HEK293T (cell line): Measurements from ENCODE around the gene THOC7.

Experiments used
- CTCF ChIA-PET: fragments of 350-600 bp; formaldehyde crosslinking; extraction: SDS; loops from one replicate; lab custom pipeline; 2021; ENCODE audit warnings: antibody characterized with exemption, inconsistent platforms; lab: Yijun Ruan, JAX
- POLR2A ChIA-PET: fragments of 350-600 bp; formaldehyde crosslinking; extraction: SDS; loops from one replicate; lab custom pipeline; 2020; ENCODE audit warnings: antibody characterized with exemption, inconsistent platforms; lab: Yijun Ruan, JAX
- DNase-seq: peaks from one replicate; pipeline ENCODE4 v3.0.0; 2012; ENCODE audit warnings: mixed read lengths; ENCODE audit errors: extremely low spot score
- ARNT ChIP-seq: fragments of 450-650 bp; IDR thresholded peaks from 2 replicates; pipeline ENCODE4 v1.6.1; 2017; ENCODE audit warnings: mild to moderate bottlenecking
- BHLHE40 ChIP-seq: fragments of 450-650 bp; IDR thresholded peaks from 2 replicates; pipeline ENCODE4 v1.6.1; 2016; ENCODE audit warnings: mild to moderate bottlenecking, moderate library complexity, borderline replicate concordance
- CTBP1 ChIP-seq: fragments of 450-650 bp; IDR thresholded peaks from 2 replicates; pipeline ENCODE4 v1.6.1; 2016; ENCODE audit warnings: borderline replicate concordance
- ELF4 ChIP-seq: fragments of 450-650 bp; IDR thresholded peaks from 2 replicates; pipeline ENCODE4 v1.6.1; 2017; ENCODE audit warnings: antibody characterized with exemption
- FOXA1 ChIP-seq: fragments of 450-650 bp; IDR thresholded peaks from 2 replicates; pipeline ENCODE4 v1.6.1; 2016; ENCODE audit warnings: mild to moderate bottlenecking
- FOXK2 ChIP-seq: fragments of 450-650 bp; IDR thresholded peaks from 2 replicates; pipeline ENCODE4 v1.6.1; 2016; ENCODE audit warnings: mild to moderate bottlenecking
- FOXM1 ChIP-seq: fragments of 450-650 bp; IDR thresholded peaks from 2 replicates; pipeline ENCODE4 v1.6.1; 2017; ENCODE audit warnings: mild to moderate bottlenecking, borderline replicate concordance
- HDGF ChIP-seq: fragments of 450-650 bp; IDR thresholded peaks from 2 replicates; pipeline ENCODE4 v1.6.1; 2017; ENCODE audit warnings: antibody characterized with exemption, borderline replicate concordance
- L3MBTL2 ChIP-seq: fragments of 450-650 bp; conservative IDR thresholded peaks from 2 replicates; pipeline ENCODE4 v1.6.1; 2016; ENCODE audit warnings: mild to moderate bottlenecking
- LEF1 ChIP-seq: fragments of 450-650 bp; IDR thresholded peaks from 2 replicates; pipeline ENCODE4 v1.6.1; 2017; ENCODE audit warnings: mild to moderate bottlenecking, borderline replicate concordance
- NFRKB ChIP-seq: fragments of 450-650 bp; IDR thresholded peaks from 2 replicates; pipeline ENCODE4 v1.6.1; 2016; ENCODE audit warnings: mild to moderate bottlenecking, moderate library complexity
- PKNOX1 ChIP-seq: fragments of 450-650 bp; IDR thresholded peaks from 2 replicates; pipeline ENCODE4 v1.6.1; 2016
- SP1 ChIP-seq: fragments of 450-650 bp; IDR thresholded peaks from 2 replicates; pipeline ENCODE4 v1.6.1; 2017
- SUZ12 ChIP-seq: fragments of 450-650 bp; IDR thresholded peaks from 2 replicates; pipeline ENCODE4 v1.6.1; 2016; ENCODE audit warnings: mild to moderate bottlenecking
- TARDBP ChIP-seq: fragments of 450-650 bp; IDR thresholded peaks from 2 replicates; pipeline ENCODE4 v1.6.1; 2016
- ZNF384 ChIP-seq: fragments of 450-650 bp; IDR thresholded peaks from 2 replicates; pipeline ENCODE4 v1.6.1; 2016

Gene THOC7

GRCh38 chr3:63855333-63855940 is 8.2 kb downstream of the THOC7 start:
- DNase-seq = no peak
- CTCF ChIA-PET = no interaction called here
- POLR2A ChIA-PET = no interaction called here
- no peak for TF ChIP-seq L3MBTL2
- TF ChIP-seq LEF1 = no peak

- DNase-seq = no peak
- ChIA-PET CTCF (no interaction called here), POLR2A (no interaction called here)
- no peak for TF ChIP-seq CTBP1
- no peak for TF ChIP-seq ZNF384
- TF ChIP-seq PKNOX1 = no peak
- no peak for TF ChIP-seq SP1
- TF ChIP-seq FOXK2 = no peak
- no peak for TF ChIP-seq SUZ12
- TF ChIP-seq FOXM1 = no peak
- TF ChIP-seq NFRKB = no peak
- TF ChIP-seq FOXA1 = no peak
- TF ChIP-seq HDGF = no peak
- no peak for TF ChIP-seq ARNT
- TF ChIP-seq LEF1 = no peak
- no peak for TF ChIP-seq ELF4
- no peak for TF ChIP-seq BHLHE40
- TF ChIP-seq TARDBP = no peak
- no peak for TF ChIP-seq L3MBTL2
These were observed 10.5 kb downstream of the THOC7 start for GRCh38 chr3:63853106-63853505.

GRCh38 chr3:63851287-63851686 is 12.3 kb downstream of the THOC7 start:
- no peak for TF ChIP-seq HDGF
- TF ChIP-seq CTBP1 = no peak
- TF ChIP-seq ARNT = no peak
- no peak for TF ChIP-seq PKNOX1
- TF ChIP-seq L3MBTL2 = no peak
- TF ChIP-seq FOXA1 = no peak
- no peak for TF ChIP-seq LEF1
- no peak for TF ChIP-seq ZNF384
- no peak for TF ChIP-seq SUZ12
- no peak for TF ChIP-seq SP1
- TF ChIP-seq FOXK2 = no peak
- TF ChIP-seq NFRKB = no peak
- TF ChIP-seq BHLHE40 = no peak
- no peak for TF ChIP-seq ELF4
- TF ChIP-seq FOXM1 = no peak
- no peak for TF ChIP-seq TARDBP
- POLR2A ChIA-PET = no interaction called here
- CTCF ChIA-PET = no interaction called here
- DNase-seq = no peak

- ChIA-PET CTCF (no interaction called here), POLR2A (no interaction called here)
- no peak for DNase-seq
- TF ChIP-seq SUZ12 (no peak), HDGF (no peak), CTBP1 (no peak), FOXM1 (no peak), NFRKB (no peak), PKNOX1 (no peak), FOXA1 (no peak), LEF1 (no peak), ZNF384 (no peak), FOXK2 (no peak), L3MBTL2 (no peak)
These were observed 14.4 kb downstream of the THOC7 start for GRCh38 chr3:63849175-63849574.

GRCh38 chr3:63847718-63848450 is 15.7 kb downstream of the THOC7 start:
- ChIA-PET POLR2A (interaction anchor here (0.7 kb wide), 1 partner anchor 16 kb away, joined by 3 read pairs; the partner anchor contains the start of genes ATXN7 and THOC7), CTCF (no interaction called here)
- no peak for DNase-seq
- TF ChIP-seq SP1 (no peak), SUZ12 (no peak), FOXK2 (no peak)

- DNase-seq = no peak
- no peak for TF ChIP-seq PKNOX1
- TF ChIP-seq ELF4 = no peak
- no peak for TF ChIP-seq L3MBTL2
- TF ChIP-seq BHLHE40 = no peak
- TF ChIP-seq CTBP1 = no peak
- TF ChIP-seq ARNT = no peak
- no peak for TF ChIP-seq SP1
- TF ChIP-seq NFRKB = no peak
- TF ChIP-seq SUZ12 = no peak
- no peak for TF ChIP-seq FOXA1
- no peak for TF ChIP-seq FOXM1
- no peak for TF ChIP-seq ZNF384
- no peak for TF ChIP-seq FOXK2
- no peak for TF ChIP-seq HDGF
- TF ChIP-seq LEF1 = no peak
- POLR2A ChIA-PET = no interaction called here
- CTCF ChIA-PET = interaction anchor here (0.6 kb wide), 1 partner anchor 684 kb away, joined by 4 read pairs; no protein-coding TSS in a partner anchor
These were observed 18.4 kb downstream of the THOC7 start for GRCh38 chr3:63845215-63845614.
